Sciatic nerve (tissue), 2 donors: Measurements from ENCODE around the gene JARID2. TPM values are rescaled to one million over a fixed set of nuclear protein-coding genes. Genes with fewer than 3 reads are reported as not detected.

Experiments used
- ATAC-seq: fragments of 200-7000 bp; cut with Tn5 transposase; one replicate; pipeline ENCODE4 v1.9.1; 2020; ENCODE audit warnings: mild to moderate bottlenecking, moderate library complexity
- DNase-seq: peaks from one replicate; pipeline ENCODE4 v3.0.0-alpha.2; 2020; ENCODE audit warnings: low spot score
- intact Hi-C: fragments of 100-400 bp; cut with DNase I; formaldehyde crosslinking; loops from one replicate; pipeline ENCODE4 v1.14.2; 2022
- total RNA-seq: library from RNA; stranded (reverse); fragmentation: NEBNext Ultra II Directional; extraction: Animal tissue kit (Norgen Biotek cat#: 25700); gene quantifications from one replicate; pipeline ENCODE4 v1.2.1, GENCODE V29; 2021
- donor health status: DM: no; HTN: no; CAD: no.
- donor health status: DM: no; HTN: no; CAD: no.

Gene JARID2
- total RNA-seq, 1 donor from 2014 or later: 12.7 TPM

GRCh38 chr6:15341311-15342001, 95.6 kb downstream of the JARID2 start:
- ATAC-seq (no peak), DNase-seq (no peak)
- intact Hi-C loops: no loop called here

GRCh38 chr6:15342114-15342513, 96.2 kb downstream of the JARID2 start:
- intact Hi-C loops: no loop called here
- DNase-seq: no peak
- no peak for ATAC-seq

- intact Hi-C loops: no loop called here
- DNase-seq (no peak), ATAC-seq (no peak)
These were observed 97.8 kb downstream of the JARID2 start for GRCh38 chr6:15343490-15344191.

DNA sequence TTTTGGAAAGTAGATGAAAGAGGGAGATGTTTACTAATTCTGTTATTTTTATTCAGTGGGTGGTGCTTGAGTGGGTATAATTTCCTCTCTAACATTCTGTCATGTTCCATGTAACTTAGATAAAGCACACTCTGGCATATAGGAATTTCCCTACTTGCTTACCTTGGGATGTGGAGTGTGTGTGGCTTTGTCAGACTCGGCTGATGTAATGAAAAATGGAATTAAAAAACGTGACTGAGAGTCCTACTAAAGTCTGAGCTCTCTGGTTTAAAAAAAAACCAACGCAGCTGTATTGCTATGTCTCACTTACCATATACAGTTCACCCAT, 98.3 kb downstream of the JARID2 start:
- ATAC-seq: no peak
- intact Hi-C loops: no loop called here
- no peak for DNase-seq

DNA sequence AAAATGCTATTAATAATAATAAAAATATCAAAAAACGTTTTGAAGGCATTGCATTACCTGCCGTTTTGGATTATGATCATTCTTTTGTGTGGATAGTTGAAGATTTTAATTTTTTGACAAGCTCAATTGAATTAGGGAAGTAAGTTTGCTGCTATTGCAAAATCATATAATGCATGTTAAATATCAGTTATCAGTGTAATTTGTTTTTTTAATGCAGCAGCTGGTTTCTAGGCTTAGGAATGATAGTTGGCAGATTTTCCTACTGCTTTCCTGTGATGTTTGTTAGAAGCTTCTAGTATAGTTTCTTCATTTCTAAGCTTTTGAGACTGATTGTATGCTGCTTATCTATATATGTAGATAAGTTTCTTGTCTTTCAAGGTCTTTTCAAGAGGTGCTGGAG, 99.0 kb downstream of the JARID2 start:
- intact Hi-C loops: no loop called here
- no peak for DNase-seq
- ATAC-seq: no peak

- intact Hi-C loops: no loop called here
- DNase-seq (no peak), ATAC-seq (no peak)
These were observed 100.4 kb downstream of the JARID2 start for GRCh38 chr6:15346315-15346714.

GRCh38 chr6:15348528-15348927, 102.7 kb downstream of the JARID2 start:
- no peak for ATAC-seq
- intact Hi-C loops: no loop called here

GRCh38 chr6:15349379-15349778, 103.5 kb downstream of the JARID2 start:
- intact Hi-C loops: no loop called here
- DNase-seq (no peak), ATAC-seq (no peak)

More at GRCh38 chr6:15348528-15348927, 102.7 kb downstream of the JARID2 start:
- no peak for DNase-seq

GRCh38 chr6:15350386-15351083, 104.7 kb downstream of the JARID2 start:
- DNase-seq: no peak
- ATAC-seq: peak; percentile 56
- intact Hi-C loops: no loop called here

DNA sequence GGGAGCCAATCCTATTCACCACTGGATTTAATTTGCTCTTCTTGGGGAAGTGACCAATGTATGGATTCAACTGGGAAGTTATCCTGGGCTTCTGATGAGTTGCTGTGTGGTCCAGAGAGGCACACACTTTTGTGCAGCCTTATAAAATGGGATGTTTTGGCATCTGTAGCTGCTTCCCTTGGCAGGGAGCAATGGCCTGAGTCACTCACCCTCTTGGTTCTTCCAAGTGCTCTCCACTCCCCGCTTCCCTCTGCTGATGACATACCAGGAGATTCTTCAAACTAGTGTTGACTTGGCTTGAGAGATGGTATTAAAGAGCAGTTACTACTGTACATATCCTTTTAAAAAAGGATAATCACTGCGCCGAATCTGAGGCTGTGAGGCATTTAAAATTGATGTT, 105.8 kb downstream of the JARID2 start:
- intact Hi-C loops: no loop called here
- DNase-seq: peak; percentile 66
- ATAC-seq: peak; percentile 95

- ATAC-seq (no peak), DNase-seq (no peak)
- intact Hi-C loops: no loop called here
These were observed 106.4 kb downstream of the JARID2 start for GRCh38 chr6:15352220-15352619.

GRCh38 chr6:15352845-15353244, 107.0 kb downstream of the JARID2 start:
- intact Hi-C loops: no loop called here
- DNase-seq (no peak), ATAC-seq (no peak)

DNA sequence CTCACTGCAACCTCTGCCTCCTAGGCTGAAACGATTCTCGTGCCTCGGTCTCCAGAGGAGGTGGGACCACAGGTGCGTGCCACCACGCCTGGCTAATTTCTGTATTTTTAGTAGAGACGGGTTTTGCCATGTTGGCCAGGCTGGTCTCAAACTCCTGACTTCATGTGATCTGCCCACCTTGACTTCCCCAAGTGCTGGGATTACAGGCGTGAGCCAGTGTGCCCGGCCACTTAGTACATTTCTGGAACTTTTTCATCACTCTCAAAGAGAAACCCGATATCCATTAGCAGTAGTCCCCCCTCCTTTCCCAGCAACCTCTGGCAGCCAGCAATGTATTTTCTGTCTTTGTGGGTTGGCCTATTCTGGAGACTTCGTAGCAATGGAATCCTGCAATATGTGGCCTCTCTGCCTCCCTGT, 109.8 kb downstream of the JARID2 start:
- intact Hi-C loops: no loop called here
- no peak for DNase-seq

DNA sequence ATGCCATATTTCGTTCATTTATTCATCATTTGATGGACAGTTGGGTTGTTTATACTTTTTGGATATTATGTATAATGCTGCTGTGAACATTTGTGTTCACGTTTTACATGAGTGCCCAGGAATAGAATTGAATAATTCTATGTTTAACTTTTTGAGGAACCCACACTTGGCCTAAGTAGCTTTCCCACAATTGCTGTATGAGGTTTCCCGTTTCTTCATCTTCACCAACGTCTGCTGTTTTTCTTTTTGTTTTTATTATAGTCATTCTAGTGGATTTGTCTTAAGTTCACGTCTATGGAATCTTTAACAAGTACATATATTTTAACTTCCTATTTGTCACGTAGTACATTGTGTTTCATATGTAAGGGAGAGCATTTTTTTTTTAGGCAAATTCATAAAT, 110.3 kb downstream of the JARID2 start:
- intact Hi-C loops: no loop called here
- ATAC-seq (no peak), DNase-seq (no peak)

More for the DNA sequence above, 109.8 kb downstream of the JARID2 start:
- ATAC-seq: no peak

- DNase-seq (no peak), ATAC-seq (no peak)
- intact Hi-C loops: no loop called here
These were observed 111.1 kb downstream of the JARID2 start for GRCh38 chr6:15356937-15357336.

GRCh38 chr6:15357782-15358181, 111.9 kb downstream of the JARID2 start:
- ATAC-seq (no peak), DNase-seq (no peak)
- intact Hi-C loops: no loop called here

DNA sequence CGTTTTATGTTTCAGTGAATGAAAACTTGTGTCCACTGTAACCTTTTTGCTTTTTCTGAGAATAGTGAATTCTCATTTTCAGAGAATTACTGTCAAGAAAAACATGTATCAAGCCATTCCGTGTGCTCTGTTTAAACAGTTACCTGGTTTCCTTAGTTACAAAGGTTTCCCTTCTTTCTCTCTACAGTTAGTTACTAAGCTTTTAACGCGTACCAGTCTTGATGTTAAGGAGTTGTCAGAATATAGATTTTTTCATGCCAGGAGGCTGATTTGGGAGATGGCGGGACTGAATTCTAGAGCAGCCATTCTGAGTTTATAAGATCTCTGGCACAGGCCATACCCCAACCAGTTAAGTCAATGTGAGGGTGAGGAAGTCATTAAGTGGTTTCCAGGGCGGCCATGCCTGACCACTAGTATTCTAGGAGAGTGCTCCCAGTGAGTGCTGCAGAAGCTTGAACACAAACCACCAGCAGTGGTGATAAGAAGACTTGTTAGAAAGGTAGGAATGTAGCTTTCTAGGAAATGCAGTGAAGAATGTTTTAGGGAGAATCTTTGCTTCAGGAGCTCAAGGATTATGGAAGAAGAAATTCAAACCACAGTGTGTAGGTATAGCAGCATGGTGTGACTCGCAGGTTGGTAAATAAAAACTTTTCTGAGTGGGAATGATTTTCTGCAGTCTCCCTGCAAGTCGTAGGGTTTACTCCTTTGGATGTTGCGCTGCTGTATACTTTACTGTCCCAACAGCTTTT, 112.9 kb downstream of the JARID2 start:
- ATAC-seq (no peak), DNase-seq (no peak)
- intact Hi-C loops: no loop called here

DNA sequence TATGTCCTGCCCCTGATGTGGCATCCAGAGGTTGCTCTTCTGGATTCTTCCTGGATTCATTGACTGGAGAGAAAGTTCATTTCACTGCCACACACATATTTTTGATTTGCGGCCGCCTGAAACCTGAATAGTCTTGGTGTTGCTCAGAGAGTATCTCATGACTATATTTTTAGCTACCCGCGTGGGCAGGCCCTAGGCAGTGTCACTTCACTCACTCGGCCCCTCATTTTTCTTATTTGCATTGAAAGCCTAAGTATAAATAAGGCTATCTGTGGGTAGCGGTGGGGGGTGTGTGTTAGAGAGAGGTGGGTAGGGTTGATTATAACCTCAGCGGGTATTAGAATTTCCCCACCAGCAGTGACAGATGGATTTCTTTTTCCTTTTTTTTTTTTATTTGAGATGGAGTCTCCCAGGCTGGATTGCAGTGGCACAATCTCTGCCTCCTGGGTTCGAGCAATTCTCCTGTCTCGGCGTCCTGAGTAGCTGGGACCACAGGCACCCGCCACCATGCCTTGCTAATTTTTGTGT, 113.5 kb downstream of the JARID2 start:
- no peak for DNase-seq
- intact Hi-C loops: no loop called here

DNA sequence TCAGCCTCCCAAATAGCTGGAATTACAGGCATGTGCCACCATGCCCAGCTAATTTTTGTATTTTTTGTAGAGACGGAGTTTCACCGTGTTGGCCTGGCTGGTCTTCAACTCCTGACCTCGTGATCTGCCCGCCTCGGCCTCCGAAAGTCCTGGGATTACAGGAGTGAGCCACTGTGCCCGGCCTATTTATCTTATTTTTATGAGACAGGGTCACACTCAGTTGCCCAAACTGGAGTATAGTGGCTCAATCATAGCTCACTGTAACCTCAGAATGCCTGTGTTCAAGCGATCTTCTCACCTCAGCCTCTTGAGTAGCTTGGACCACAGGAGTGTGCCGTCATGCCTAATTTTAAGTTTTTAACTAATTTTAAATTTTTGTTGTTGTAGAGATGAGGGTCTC, 114.4 kb downstream of the JARID2 start:
- intact Hi-C loops: no loop called here
- no peak for ATAC-seq
- no peak for DNase-seq

More for the DNA sequence above, 113.5 kb downstream of the JARID2 start:
- ATAC-seq: no peak
